ENCODE results near the gene COL5A1. TPM values are rescaled to one million over a fixed set of nuclear protein-coding genes. Genes with fewer than 3 reads are reported as not detected.

Gene COL5A1
- total RNA-seq, 2 donors from 2014 or later, result not detected

DNA sequence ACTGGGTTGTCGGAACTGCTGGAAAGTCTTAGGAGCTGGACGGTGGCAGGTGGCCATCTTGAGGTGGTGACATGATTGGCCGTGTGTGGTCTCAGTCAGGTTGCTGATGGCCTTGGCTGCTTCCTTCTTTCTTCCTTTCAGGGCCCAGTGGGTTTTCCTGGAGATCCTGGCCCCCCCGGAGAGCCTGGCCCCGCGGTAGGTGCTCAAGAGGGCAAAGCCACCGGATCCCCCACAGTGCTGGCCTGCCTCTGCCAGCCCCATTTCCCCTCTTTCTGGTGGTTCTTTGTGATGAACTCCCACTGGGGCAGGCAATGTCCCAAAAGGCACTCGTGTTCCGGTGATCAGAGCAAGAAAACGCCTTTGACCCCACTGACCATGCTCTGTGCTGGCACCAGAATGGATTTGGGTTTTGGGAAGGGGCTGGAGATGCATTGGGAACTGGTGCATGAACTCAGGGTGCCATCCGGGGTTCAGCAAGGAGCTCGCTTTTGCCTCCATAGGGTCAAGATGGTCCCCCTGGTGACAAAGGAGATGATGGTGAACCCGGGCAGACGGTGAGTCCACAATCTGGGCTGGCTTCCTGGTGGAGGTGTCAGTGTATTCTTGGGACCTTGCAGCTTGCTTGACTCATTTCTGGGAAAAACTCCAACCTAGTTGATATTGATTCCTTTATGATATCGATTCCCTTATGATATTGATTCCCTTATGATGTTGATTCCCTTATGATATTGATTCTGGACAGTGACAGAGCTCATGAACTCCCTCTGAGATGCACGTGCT lies 174.0 kb downstream of the COL5A1 start:
- no peaks in the 10 kb centered on the region for H3K4me1 Mint-ChIP-seq (ENCODE audit: low read depth in 2 of 2)
- no peaks in the 10 kb centered on the region for H3K27me3 Mint-ChIP-seq
- no peak for DNase-seq (ENCODE audit: low spot score)
- no peak overlapping the region for H3K4me3 Mint-ChIP-seq
- ATAC-seq, result no peak
- no peaks in the 10 kb centered on the region for H3K9me3 Mint-ChIP-seq
- H3K27ac Mint-ChIP-seq, result no peak overlapping the region
- no peaks in the 10 kb centered on the region for H3K36me3 Mint-ChIP-seq

DNA sequence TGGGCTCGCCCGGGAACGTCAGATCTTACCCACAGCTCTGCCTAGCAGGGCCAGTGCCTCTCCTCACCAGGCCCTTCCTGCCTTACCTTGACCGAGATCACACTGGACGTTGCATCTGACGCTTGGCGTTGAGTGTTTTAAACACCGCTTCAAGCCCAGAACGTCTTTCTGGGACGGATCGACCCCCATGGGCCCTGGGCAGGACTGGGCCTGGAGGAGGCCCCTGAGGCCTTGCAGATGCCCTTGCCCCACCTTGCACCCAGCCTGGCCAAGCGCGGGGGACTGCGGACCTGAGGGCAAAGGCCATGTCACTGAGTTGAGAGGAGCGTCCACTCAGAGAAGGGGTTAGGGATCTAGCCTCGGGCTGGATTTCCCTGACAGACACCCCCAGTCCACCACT lies 174.7 kb downstream of the COL5A1 start:
- no peak overlapping the region for H3K27ac Mint-ChIP-seq
- no peaks in the 10 kb centered on the region for H3K4me1 Mint-ChIP-seq (ENCODE audit: low read depth in 2 of 2)
- H3K36me3 Mint-ChIP-seq, result no peaks in the 10 kb centered on the region
- DNase-seq (ENCODE audit: low spot score) (no peak), ATAC-seq (no peak)
- H3K27me3 Mint-ChIP-seq, result no peaks in the 10 kb centered on the region
- H3K4me3 Mint-ChIP-seq, result no peak overlapping the region
- no peaks in the 10 kb centered on the region for H3K9me3 Mint-ChIP-seq

GRCh38 chr9:134818000-134818568 lies 176.5 kb downstream of the COL5A1 start:
- H3K4me3 Mint-ChIP-seq, result no peak overlapping the region
- H3K4me1 Mint-ChIP-seq (ENCODE audit: low read depth in 2 of 2), result no peaks in the 10 kb centered on the region
- DNase-seq (ENCODE audit: low spot score) (no peak), ATAC-seq (no peak)
- H3K27me3 Mint-ChIP-seq, result no peaks in the 10 kb centered on the region
- no peaks in the 10 kb centered on the region for H3K36me3 Mint-ChIP-seq
- H3K27ac Mint-ChIP-seq, result no peak overlapping the region
- no peaks in the 10 kb centered on the region for H3K9me3 Mint-ChIP-seq

GRCh38 chr9:134818591-134818990 lies 177.0 kb downstream of the COL5A1 start:
- Mint-ChIP-seq H3K9me3 (no peaks in the 10 kb centered on the region), H3K27ac (no peak overlapping the region), H3K4me1 (ENCODE audit: low read depth in 2 of 2) (no peaks in the 10 kb centered on the region), H3K27me3 (no peaks in the 10 kb centered on the region), H3K4me3 (no peak overlapping the region), H3K36me3 (no peaks in the 10 kb centered on the region)
- DNase-seq (ENCODE audit: low spot score) (no peak), ATAC-seq (no peak)

- Mint-ChIP-seq H3K27ac (no peak overlapping the region), H3K4me1 (ENCODE audit: low read depth in 2 of 2) (no peaks in the 10 kb centered on the region), H3K4me3 (no peak overlapping the region), H3K36me3 (no peaks in the 10 kb centered on the region), H3K9me3 (no peaks in the 10 kb centered on the region), H3K27me3 (no peaks in the 10 kb centered on the region)
- DNase-seq (ENCODE audit: low spot score) (no peak), ATAC-seq (no peak)
Measured at GRCh38 chr9:134820901-134821300, 179.3 kb downstream of the COL5A1 start.

GRCh38 chr9:134822541-134822940 lies 180.9 kb downstream of the COL5A1 start:
- Mint-ChIP-seq H3K27ac (no peak overlapping the region), H3K36me3 (no peaks in the 10 kb centered on the region), H3K4me1 (ENCODE audit: low read depth in 2 of 2) (no peaks in the 10 kb centered on the region), H3K27me3 (no peaks in the 10 kb centered on the region), H3K9me3 (no peaks in the 10 kb centered on the region), H3K4me3 (no peak overlapping the region)
- ATAC-seq (no peak), DNase-seq (ENCODE audit: low spot score) (no peak)

GRCh38 chr9:134823623-134824022 lies 182.0 kb downstream of the COL5A1 start:
- Mint-ChIP-seq H3K4me3 (no peak overlapping the region), H3K4me1 (ENCODE audit: low read depth in 2 of 2) (no peaks in the 10 kb centered on the region), H3K36me3 (no peaks in the 10 kb centered on the region), H3K27me3 (no peaks in the 10 kb centered on the region), H3K27ac (no peak overlapping the region), H3K9me3 (no peaks in the 10 kb centered on the region)
- DNase-seq (ENCODE audit: low spot score) (no peak), ATAC-seq (no peak)

DNA sequence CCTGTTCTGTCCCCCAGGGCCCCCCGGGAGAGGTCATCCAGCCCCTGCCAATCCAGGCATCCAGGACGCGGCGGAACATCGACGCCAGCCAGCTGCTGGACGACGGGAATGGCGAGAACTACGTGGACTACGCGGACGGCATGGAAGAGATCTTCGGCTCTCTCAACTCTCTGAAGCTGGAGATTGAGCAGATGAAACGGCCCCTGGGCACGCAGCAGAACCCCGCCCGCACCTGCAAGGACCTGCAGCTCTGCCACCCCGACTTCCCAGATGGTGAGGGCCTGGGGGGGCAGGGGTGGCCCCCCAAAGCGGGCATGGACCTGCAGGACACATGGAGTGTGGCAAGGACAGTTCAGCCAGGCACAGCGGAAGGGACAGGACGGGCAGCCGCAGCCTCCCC lies 183.0 kb downstream of the COL5A1 start:
- H3K27me3 Mint-ChIP-seq, result no peaks in the 10 kb centered on the region
- H3K27ac Mint-ChIP-seq, result no peak overlapping the region
- H3K4me3 Mint-ChIP-seq, result no peak overlapping the region
- H3K9me3 Mint-ChIP-seq, result no peaks in the 10 kb centered on the region
- H3K4me1 Mint-ChIP-seq (ENCODE audit: low read depth in 2 of 2), result no peaks in the 10 kb centered on the region
- ATAC-seq (no peak), DNase-seq (ENCODE audit: low spot score) (no peak)
- no peaks in the 10 kb centered on the region for H3K36me3 Mint-ChIP-seq

- H3K4me1 Mint-ChIP-seq (ENCODE audit: low read depth in 2 of 2), result no peaks in the 10 kb centered on the region
- no peaks in the 10 kb centered on the region for H3K27me3 Mint-ChIP-seq
- DNase-seq (ENCODE audit: low spot score) (no peak), ATAC-seq (no peak)
- no peaks in the 10 kb centered on the region for H3K9me3 Mint-ChIP-seq
- no peaks in the 10 kb centered on the region for H3K36me3 Mint-ChIP-seq
- no peak overlapping the region for H3K27ac Mint-ChIP-seq
- H3K4me3 Mint-ChIP-seq, result no peak overlapping the region
Measured at GRCh38 chr9:134825025-134825424, 183.4 kb downstream of the COL5A1 start.

GRCh38 chr9:134826336-134827285 lies 185.0 kb downstream of the COL5A1 start:
- no peaks in the 10 kb centered on the region for H3K27me3 Mint-ChIP-seq
- H3K27ac Mint-ChIP-seq, result no peak overlapping the region
- no peaks in the 10 kb centered on the region for H3K9me3 Mint-ChIP-seq
- H3K4me1 Mint-ChIP-seq (ENCODE audit: low read depth in 2 of 2), result no peaks in the 10 kb centered on the region
- H3K36me3 Mint-ChIP-seq, result no peaks in the 10 kb centered on the region
- DNase-seq (ENCODE audit: low spot score) (no peak), ATAC-seq (peak in 1 of 2 donors; percentile 26)
- no peak overlapping the region for H3K4me3 Mint-ChIP-seq

- Mint-ChIP-seq H3K27ac (no peak overlapping the region), H3K9me3 (no peaks in the 10 kb centered on the region), H3K4me1 (ENCODE audit: low read depth in 2 of 2) (no peaks in the 10 kb centered on the region), H3K36me3 (no peaks in the 10 kb centered on the region), H3K4me3 (no peak overlapping the region), H3K27me3 (no peaks in the 10 kb centered on the region)
- no peak for ATAC-seq
- DNase-seq (ENCODE audit: low spot score), result no peak
Measured at GRCh38 chr9:134827559-134827958, 186.0 kb downstream of the COL5A1 start.

DNA sequence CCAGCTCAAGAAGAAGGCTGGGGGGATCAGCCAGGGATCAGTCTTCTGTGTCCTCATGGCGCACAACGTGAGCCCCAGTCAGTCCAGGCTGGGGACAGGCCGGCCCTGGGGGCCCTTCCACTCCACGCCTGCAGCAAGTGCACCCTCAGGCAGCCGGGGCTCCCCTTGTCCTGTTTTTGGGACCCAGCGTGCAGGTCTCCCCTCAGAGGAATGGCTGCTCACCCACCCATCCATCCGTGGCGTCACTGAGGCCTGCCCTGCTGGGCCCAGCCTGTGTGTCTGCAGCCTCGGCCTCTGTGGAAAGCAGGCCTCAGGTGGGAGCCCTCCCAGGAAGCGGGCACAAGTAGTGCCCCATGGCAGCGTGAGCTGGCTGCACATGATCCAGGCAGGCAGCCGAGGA lies 186.4 kb downstream of the COL5A1 start:
- Mint-ChIP-seq H3K9me3 (no peaks in the 10 kb centered on the region), H3K27me3 (no peaks in the 10 kb centered on the region), H3K27ac (no peak overlapping the region), H3K36me3 (no peaks in the 10 kb centered on the region), H3K4me3 (no peak overlapping the region), H3K4me1 (ENCODE audit: low read depth in 2 of 2) (no peaks in the 10 kb centered on the region)
- no peak for ATAC-seq
- no peak for DNase-seq (ENCODE audit: low spot score)

GRCh38 chr9:134828892-134829291 lies 187.3 kb downstream of the COL5A1 start:
- Mint-ChIP-seq H3K4me1 (ENCODE audit: low read depth in 2 of 2) (no peaks in the 10 kb centered on the region), H3K27me3 (no peaks in the 10 kb centered on the region), H3K4me3 (no peak overlapping the region), H3K9me3 (no peaks in the 10 kb centered on the region), H3K27ac (no peak overlapping the region), H3K36me3 (no peaks in the 10 kb centered on the region)
- ATAC-seq, result no peak
- no peak for DNase-seq (ENCODE audit: low spot score)

DNA sequence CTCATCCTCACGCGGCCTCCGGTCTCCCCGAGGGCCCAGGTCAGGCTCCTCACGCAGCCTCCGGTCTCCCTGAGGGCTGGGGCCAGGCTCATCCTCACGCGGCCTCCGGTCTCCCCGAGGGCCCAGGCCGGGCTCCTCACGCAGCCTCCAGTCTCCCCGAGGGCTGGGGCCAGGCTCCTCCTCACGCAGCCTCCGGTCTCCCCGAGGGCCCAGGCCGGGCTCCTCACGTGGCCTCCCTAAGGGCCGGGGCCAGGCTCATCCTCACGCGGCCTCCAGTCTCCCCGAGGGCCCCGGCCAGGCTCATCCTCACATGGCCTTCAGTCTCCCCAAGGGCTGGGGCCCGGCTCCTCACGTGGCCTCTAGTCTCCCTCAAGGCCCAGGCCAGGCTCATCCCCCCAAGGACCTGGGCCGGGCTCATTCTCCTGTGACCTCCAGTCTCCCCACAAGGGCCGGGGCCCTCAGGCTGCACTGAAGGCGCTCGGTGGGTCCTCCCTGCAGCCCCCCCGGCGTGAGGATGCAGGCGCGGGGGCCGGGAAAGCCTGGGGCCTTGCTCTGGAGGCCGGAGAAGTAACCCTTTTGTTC lies 187.8 kb downstream of the COL5A1 start:
- Mint-ChIP-seq H3K27me3 (no peaks in the 10 kb centered on the region), H3K4me3 (no peak overlapping the region), H3K4me1 (ENCODE audit: low read depth in 2 of 2) (no peaks in the 10 kb centered on the region), H3K27ac (no peak overlapping the region), H3K9me3 (no peaks in the 10 kb centered on the region), H3K36me3 (no peaks in the 10 kb centered on the region)
- DNase-seq (ENCODE audit: low spot score) (no peak), ATAC-seq (no peak)

All from natural killer cell treated with Interleukin-12 subunit alpha and Interleukin-12 subunit beta and Interleukin-15 and Interleukin-18, amount 100 ng/mL, for 72 hours (primary cell).